Measurements from ENCODE around the gene PLA2G2C. TPM values are rescaled to one million over a fixed set of nuclear protein-coding genes. Genes with fewer than 3 reads are reported as not detected.
"Not testable (repeated sequence)": the region's sequence is repeated elsewhere in the genome, so short reads cannot be mapped to it uniquely, and the experiment has no call there.

The PLA2G2C gene
- total RNA-seq, 1 donor from 2014 or later = not detected

- DNase-seq (ENCODE audit: low spot score in 2 of 2) (no peak), FAIRE-seq (no peak)
Measured at GRCh38 chr1:20139776-20140612, 46.3 kb downstream of the PLA2G2C start.

GRCh38 chr1:20138961-20139550, 47.3 kb downstream of the PLA2G2C start, which contains the start of gene PLA2G2F:
PLA2G2F (plus strand) TSS chr1:20139323; CDS start chr1:20139428, 105 bp downstream.
- DNase-seq (ENCODE audit: low spot score in 2 of 2) (no peak), FAIRE-seq (no peak)

GRCh38 chr1:20138346-20138745, 48.0 kb downstream of the PLA2G2C start:
- DNase-seq (ENCODE audit: low spot score in 2 of 2) (no peak), FAIRE-seq (no peak)

GRCh38 chr1:20137604-20138003, 48.7 kb downstream of the PLA2G2C start:
- FAIRE-seq (no peak), DNase-seq (ENCODE audit: low spot score in 2 of 2) (no peak)

GRCh38 chr1:20137055-20137454, 49.3 kb downstream of the PLA2G2C start:
- no peak for FAIRE-seq
- DNase-seq (ENCODE audit: low spot score in 2 of 2) = no peak

GRCh38 chr1:20136249-20136648, 50.1 kb downstream of the PLA2G2C start:
- DNase-seq (ENCODE audit: low spot score in 2 of 2) (no peak), FAIRE-seq (no peak)

- FAIRE-seq = no peak
- DNase-seq (ENCODE audit: low spot score in 2 of 2) = no peak
Measured at GRCh38 chr1:20134995-20135394, 51.3 kb downstream of the PLA2G2C start.

- DNase-seq (ENCODE audit: low spot score in 2 of 2); FAIRE-seq: not testable (repeated sequence)
Measured at GRCh38 chr1:20130518-20130917, 55.8 kb downstream of the PLA2G2C start.

GRCh38 chr1:20126806-20127440, 59.4 kb downstream of the PLA2G2C start:
- FAIRE-seq (no peak), DNase-seq (ENCODE audit: low spot score in 2 of 2) (no peak)

- DNase-seq (ENCODE audit: low spot score in 2 of 2) (no peak), FAIRE-seq (no peak)
Measured at GRCh38 chr1:20126041-20126805, 60.1 kb downstream of the PLA2G2C start.

- FAIRE-seq = no peak
- no peak for DNase-seq (ENCODE audit: low spot score in 2 of 2)
Measured at GRCh38 chr1:20125100-20125499, 61.2 kb downstream of the PLA2G2C start.

- DNase-seq (ENCODE audit: low spot score in 2 of 2) (peak in 1 of 2 donors; percentile 41), FAIRE-seq (no peak)
Measured at GRCh38 chr1:20124456-20125057, 61.8 kb downstream of the PLA2G2C start.

- FAIRE-seq = no peak
- no peak for DNase-seq (ENCODE audit: low spot score in 2 of 2)
Measured at GRCh38 chr1:20123722-20124455, 62.4 kb downstream of the PLA2G2C start.

- no peak for FAIRE-seq
- no peak for DNase-seq (ENCODE audit: low spot score in 2 of 2)
Measured at GRCh38 chr1:20120796-20121195, 65.5 kb downstream of the PLA2G2C start.

GRCh38 chr1:20119347-20119746, 67.0 kb downstream of the PLA2G2C start, which contains the start of gene PLA2G2D:
PLA2G2D (minus strand) TSS chr1:20119536; CDS start chr1:20119498, 38 bp downstream.
- FAIRE-seq = no peak

GRCh38 chr1:20117236-20117635, 69.1 kb downstream of the PLA2G2C start:
- FAIRE-seq (no peak), DNase-seq (ENCODE audit: low spot score in 2 of 2) (no peak)

More at GRCh38 chr1:20119347-20119746, 67.0 kb downstream of the PLA2G2C start, which contains the start of gene PLA2G2D:
- no peak for DNase-seq (ENCODE audit: low spot score in 2 of 2)

- FAIRE-seq (no peak), DNase-seq (ENCODE audit: low spot score in 2 of 2) (no peak)
Measured at GRCh38 chr1:20115916-20116315, 70.4 kb downstream of the PLA2G2C start.

GRCh38 chr1:20115479-20115878, 70.8 kb downstream of the PLA2G2C start:
- no peak for DNase-seq (ENCODE audit: low spot score in 2 of 2)
- FAIRE-seq = no peak

- FAIRE-seq (no peak), DNase-seq (ENCODE audit: low spot score in 2 of 2) (no peak)
Measured at GRCh38 chr1:20114021-20114648, 72.2 kb downstream of the PLA2G2C start.
